ENCODE results near the gene PLCH2. TPM values are rescaled to one million over a fixed set of nuclear protein-coding genes. Genes with fewer than 3 reads are reported as not detected.

Gene PLCH2
- total and polyA plus RNA-seq, 2 donors (not counting 1 experiment from before 2014, with no cell fraction given), result 20.0 to 34.9 TPM

DNA sequence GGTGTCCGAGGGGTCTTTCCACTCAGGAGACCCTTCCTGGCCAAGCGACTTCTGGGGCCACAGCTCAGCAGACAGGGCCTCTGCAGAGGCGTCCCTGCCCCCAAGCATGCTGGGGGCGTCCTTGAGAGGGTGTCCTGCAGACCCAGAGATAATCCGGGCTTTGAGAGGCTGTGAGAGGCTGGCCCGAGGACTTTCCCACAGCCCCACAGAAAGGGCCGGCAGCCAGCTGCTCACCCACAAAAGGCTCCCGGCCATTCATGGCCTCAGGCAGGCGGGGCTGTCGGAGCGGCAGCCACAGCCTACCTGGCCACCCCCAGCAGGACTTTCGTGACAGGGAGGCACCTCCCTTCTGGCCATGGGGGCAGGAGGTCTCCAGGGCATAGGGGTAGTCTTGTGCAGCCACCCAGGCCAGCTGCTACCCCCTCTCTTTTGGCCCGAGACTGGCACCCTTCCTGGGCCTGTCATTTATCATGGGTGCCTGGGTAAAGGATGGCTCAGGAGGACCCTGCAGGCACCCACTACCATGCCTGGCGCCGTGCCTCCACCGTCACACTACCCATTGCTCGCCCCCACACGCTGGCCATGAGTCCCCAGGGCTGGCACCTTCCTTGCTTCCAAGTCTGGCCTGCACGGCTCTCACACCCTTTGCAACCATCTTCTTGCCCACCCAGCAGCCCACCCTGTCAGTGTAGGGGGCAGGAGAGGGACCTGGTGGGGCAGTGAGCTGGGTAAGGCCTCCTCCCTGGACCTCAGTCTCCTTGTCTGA, 69.0 kb downstream of the PLCH2 start:
- TF ChIP-seq, protein P1, sequence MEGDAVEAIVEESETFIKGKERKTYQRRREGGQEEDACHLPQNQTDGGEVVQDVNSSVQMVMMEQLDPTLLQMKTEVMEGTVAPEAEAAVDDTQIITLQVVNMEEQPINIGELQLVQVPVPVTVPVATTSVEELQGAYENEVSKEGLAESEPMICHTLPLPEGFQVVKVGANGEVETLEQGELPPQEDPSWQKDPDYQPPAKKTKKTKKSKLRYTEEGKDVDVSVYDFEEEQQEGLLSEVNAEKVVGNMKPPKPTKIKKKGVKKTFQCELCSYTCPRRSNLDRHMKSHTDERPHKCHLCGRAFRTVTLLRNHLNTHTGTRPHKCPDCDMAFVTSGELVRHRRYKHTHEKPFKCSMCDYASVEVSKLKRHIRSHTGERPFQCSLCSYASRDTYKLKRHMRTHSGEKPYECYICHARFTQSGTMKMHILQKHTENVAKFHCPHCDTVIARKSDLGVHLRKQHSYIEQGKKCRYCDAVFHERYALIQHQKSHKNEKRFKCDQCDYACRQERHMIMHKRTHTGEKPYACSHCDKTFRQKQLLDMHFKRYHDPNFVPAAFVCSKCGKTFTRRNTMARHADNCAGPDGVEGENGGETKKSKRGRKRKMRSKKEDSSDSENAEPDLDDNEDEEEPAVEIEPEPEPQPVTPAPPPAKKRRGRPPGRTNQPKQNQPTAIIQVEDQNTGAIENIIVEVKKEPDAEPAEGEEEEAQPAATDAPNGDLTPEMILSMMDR (IDR thresholded peaks at IDR 0.05), result no peak
- TF ChIP-seq EZH2 (IDR thresholded peaks at IDR 0.05; ENCODE audit: borderline replicate concordance, insufficient read depth, low read depth, low read length, poor library complexity, severe bottlenecking), result no peak
- H3K4me2 ChIP-seq (replicated peaks; ENCODE audit: low read depth, low read length, poor library complexity, severe bottlenecking), result peak overlapping the region; percentile 69
- H2AFZ ChIP-seq (ENCODE audit: insufficient read depth, low read depth, low read length, poor library complexity, severe bottlenecking), result peak overlapping the region; percentile 57
- peaks cover 6% of the 10 kb centered on the region for H3K27me3 Mint-ChIP-seq
- no peak overlapping the region for H3K4me3 ChIP-seq (ENCODE audit: control extremely low read depth in 1 of 5, extremely low read depth in 1 of 5, insufficient read depth in 1 of 5, low read depth in 2 of 5, low read length in 4 of 5)
- peaks cover 27% of the 10 kb centered on the region for H3K4me1 Mint-ChIP-seq
- POLR2A ChIA-PET, result interaction anchor here (0.6 to 6.1 kb wide), 13 partner anchors 11 to 410 kb away, joined by 3 to 88 read pairs (median 5); partner anchors contain the start of genes FAAP20, HES5, MORN1 and PANK4
- peak; percentile 50 for DNase-seq
- H4K20me1 ChIP-seq (ENCODE audit: control insufficient read depth, insufficient read depth, low read length, poor library complexity, severe bottlenecking), result peaks cover 7% of the 10 kb centered on the region
- intact Hi-C loops (cut with micrococcal nuclease), result loop anchor here (5.0 kb wide), 1 partner anchor 48 kb away; no protein-coding TSS in a partner anchor
- H3K4me1 ChIP-seq (ENCODE audit: control insufficient read depth in 2 of 2, insufficient read depth in 2 of 2, low read length in 2 of 2), result peaks cover 28 to 41% of the 10 kb centered on the region in 2 donors
- peaks cover 0 to 21% (median 2%) of the 10 kb centered on the region in 4 experiments for H3K27me3 ChIP-seq (replicated peaks in 1 of 4; ENCODE audit: control extremely low read depth in 1 of 4, control insufficient read depth in 3 of 4, insufficient read depth in 4 of 4, low read length in 3 of 4)
- CTCF ChIA-PET, result interaction anchor here (1.2 to 4.9 kb wide), 6 partner anchors 11 to 128 kb away, joined by 3 to 55 read pairs (median 6); partner anchors contain the start of genes PRXL2B and TNFRSF14
- no peaks in the 10 kb centered on the region for H3K9me3 Mint-ChIP-seq (ENCODE audit: insufficient read depth)
- H3K9ac ChIP-seq (ENCODE audit: low read length), result no peak overlapping the region
- peak overlapping the region in 1 of 2 donors; percentile 33 for H3K27ac ChIP-seq (ENCODE audit: low read length in 2 of 2)
- ATAC-seq (ENCODE audit: low read depth), result no peak
- H3K9me3 ChIP-seq (ENCODE audit: control extremely low read depth in 1 of 3, control insufficient read depth in 2 of 3, insufficient read depth in 1 of 3, low read length in 2 of 3), result no peaks in the 10 kb centered on the region
- no peaks in the 10 kb centered on the region for H3K36me3 ChIP-seq (replicated peaks in 1 of 2; ENCODE audit: control extremely low read depth in 1 of 2, control insufficient read depth in 1 of 2, extremely low read depth in 1 of 2, insufficient read depth in 2 of 2, low read length in 1 of 2)
- peak overlapping the region; percentile 41 for H3K27ac Mint-ChIP-seq
- peak overlapping the region; percentile 41 for H3K4me3 Mint-ChIP-seq
- WGBS (ENCODE audit: insufficient coverage), result 85% methylated on average over 19 of the region's 19 CpGs
- no peaks in the 10 kb centered on the region for H3K79me2 ChIP-seq (ENCODE audit: control insufficient read depth, insufficient read depth, low read length)

All from B cell (primary cell).